Tongue (tissue), 2 donors: ENCODE data around the gene PPARG. TPM values are rescaled to one million over a fixed set of nuclear protein-coding genes. Genes with fewer than 3 reads are reported as not detected.

Experiments
- DNase-seq: peaks from one replicate; pipeline ENCODE4 v3.0.0-alpha.2; 2015
- total RNA-seq: library from RNA; depleted of rRNA; stranded (reverse); fragments of >200 nt; gene quantifications from one replicate; pipeline ENCODE4 v1.2.3, GENCODE V29; 2014

Gene PPARG
- total RNA-seq, 1 donor from 2014 or later: 8.2 TPM

GRCh38 chr3:12313519-12313918 is 24.6 kb downstream of the PPARG start:
- no peak for DNase-seq

- DNase-seq: no peak
Measured at GRCh38 chr3:12316253-12316652, 27.4 kb downstream of the PPARG start.

DNA sequence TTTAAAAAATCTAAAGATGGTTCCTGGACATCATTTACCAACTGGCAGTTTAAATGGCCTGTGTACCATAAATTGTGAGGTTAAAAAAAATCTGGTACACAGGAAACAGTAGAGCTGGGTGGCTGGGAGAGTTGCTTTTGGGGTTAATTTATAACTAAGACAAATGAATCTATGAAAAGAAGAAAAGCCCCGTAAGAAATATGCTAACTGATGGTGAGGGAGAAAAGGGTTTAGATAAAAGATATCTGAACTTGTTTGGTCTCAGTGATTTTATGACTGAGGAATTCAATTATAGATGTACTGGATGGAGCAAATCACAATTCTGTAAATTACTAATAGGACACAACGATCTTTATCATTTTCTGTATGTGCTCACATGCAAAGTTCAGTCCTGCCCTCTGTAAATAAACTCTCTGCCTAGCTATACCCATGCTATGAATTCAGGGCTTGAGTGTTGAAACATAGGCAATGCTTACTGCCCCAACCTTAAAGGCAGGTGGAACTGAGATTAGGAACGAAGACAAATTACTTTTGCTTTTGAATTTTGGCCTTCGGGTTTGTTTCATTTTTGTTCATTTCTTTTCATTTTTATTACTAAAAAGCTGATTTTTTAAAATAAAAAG is 28.0 kb downstream of the PPARG start:
- no peak for DNase-seq

GRCh38 chr3:12317914-12318313 is 29.0 kb downstream of the PPARG start:
- no peak for DNase-seq

- DNase-seq: no peak
Measured at GRCh38 chr3:12318758-12319621, 30.1 kb downstream of the PPARG start.

GRCh38 chr3:12321015-12321414 is 32.1 kb downstream of the PPARG start:
- no peak for DNase-seq

DNA sequence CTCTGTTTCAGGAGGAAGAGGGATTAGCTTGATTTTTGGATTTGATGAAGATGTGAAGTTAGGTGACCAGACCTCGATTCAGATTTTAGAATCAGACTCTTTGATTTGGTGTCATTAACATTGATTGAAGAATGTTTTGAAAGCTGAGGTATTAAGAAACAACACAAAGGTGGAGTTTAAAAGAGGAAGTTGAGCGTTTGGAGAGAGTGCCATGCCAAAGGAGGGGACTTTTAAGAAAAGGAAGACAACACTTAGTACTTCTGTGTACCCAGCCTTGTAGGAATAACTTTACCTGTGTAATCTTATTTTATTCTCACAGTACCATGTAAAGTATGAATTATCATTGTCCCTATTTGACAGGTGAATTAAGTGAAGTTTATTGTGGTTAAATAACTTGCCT is 34.4 kb downstream of the PPARG start:
- DNase-seq: no peak

DNA sequence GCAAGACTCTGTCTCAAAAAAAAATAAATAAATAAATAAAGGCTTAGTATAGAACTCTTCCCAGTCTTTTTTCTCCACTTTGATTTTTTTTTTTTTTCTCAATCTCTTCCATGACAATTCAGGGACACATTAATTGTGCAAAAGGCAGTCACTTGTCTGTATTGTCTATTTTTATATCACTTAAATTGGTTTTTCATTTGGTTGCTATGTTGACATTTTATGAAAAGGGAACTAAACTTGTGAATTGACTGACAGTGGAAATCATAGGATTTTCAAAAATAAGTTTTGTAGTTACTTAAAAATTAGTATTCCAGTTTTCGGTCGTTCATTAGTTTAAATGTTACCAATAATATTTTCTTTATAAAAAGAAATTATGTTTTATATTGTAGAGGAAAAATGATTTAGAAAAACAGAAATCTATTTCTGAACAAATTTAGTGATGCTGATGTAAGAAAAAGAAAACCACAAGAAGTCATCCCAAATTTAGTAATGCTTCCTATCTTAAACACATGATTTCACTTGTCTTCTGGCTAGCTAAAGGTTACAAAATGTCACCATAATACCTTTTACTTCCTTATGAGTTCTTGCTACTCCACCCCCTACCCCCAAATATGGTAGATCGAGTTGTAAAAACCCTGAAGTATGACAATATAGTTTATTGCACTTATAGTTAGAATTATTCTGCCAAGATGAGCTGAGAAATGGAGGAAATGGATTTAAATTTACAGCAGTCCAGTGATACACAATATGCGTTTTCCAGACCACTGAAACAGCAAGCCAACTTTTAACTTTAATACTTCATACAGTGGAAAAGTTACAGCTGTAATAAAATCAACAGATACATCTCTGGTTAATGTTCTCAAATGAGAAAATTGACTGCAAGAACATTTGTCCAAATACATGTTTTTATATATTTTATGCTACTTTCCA is 37.0 kb downstream of the PPARG start:
- peak; percentile 51 for DNase-seq

DNA sequence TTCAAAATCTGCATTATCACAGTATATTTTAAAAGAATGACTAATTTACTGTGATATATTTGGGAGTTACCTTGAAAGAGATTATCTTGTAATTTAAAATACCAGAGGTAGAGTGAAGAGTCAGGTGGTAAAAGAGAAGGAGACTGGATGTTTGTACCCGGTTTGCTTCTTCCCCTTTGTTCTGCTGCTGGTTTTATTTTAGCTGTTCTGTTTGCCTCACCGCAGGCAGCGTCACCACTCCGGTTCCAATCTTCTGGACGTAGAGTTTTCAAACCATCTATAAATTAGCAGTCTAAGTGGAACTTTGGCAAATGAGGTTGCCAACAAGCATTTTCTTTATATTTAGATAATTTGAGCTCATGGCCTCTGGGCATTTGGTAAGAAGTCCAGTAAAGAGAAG is 38.2 kb downstream of the PPARG start:
- DNase-seq: no peak

- DNase-seq: no peak
Measured at GRCh38 chr3:12328132-12328836, 39.4 kb downstream of the PPARG start.

DNA sequence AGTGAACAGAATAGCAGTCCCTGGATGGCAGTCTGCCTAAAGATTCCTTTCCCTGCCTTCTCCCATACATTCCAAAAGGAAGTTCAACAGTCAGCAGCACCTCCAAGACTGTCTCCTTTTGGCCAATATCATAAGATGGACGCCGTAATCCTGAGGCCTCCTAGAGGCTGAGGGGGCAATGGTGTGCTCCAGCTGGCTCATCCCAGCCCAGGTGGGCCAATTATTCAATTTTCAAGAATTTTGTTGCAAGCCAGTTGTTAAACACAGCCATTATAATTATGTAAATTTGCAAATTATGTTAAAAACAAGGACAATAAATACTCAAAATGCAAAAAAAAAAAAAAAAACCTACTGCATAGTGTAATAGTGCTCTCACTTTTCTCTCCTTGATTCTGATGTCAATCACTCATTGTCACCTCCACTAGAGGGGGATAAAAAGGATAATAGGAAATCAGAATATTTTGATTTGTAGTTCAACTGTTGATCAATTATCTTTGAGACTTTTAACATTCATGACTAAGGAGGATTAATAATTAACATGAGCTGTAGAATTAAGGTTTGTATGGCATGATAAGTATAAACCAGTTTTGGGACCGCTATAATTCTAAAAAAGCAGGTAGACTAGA is 40.1 kb downstream of the PPARG start:
- DNase-seq: no peak

DNA sequence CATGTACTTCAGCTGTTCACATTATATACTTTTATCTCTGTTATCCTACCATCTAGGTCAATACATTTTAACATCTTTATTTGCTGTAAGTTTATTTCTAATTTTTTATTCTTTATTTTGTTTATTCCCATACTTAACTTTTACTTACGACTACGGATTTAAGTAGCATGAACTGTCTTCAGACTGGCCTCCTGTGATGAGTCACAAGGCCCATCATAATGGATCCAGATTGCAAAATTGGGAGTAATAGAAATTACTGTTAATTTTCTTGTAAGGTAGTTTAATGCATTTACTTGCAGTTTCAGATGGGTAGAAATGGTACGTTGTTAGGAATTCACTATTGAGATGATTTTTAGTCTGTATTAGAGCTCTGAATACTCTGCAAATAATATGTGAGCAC is 45.9 kb downstream of the PPARG start:
- DNase-seq: no peak

DNA sequence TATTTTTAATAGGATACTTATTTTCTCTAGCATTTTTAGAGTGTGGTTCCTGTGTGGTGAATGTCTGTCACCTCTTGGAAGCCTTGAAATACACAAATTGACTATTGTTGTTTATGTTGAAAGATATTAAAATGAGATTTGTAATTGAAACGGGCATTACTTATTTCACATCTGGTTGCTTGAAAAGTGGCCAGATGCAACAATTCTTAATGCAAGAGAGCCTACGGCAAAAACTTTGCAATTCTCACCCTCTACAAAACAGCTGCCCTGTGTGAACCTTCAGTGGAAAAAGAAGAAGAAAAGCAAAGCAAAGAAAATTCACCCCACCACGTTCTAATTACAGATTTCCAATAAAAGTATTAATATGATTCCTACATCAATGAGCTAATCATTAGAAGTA is 46.6 kb downstream of the PPARG start:
- no peak for DNase-seq

DNA sequence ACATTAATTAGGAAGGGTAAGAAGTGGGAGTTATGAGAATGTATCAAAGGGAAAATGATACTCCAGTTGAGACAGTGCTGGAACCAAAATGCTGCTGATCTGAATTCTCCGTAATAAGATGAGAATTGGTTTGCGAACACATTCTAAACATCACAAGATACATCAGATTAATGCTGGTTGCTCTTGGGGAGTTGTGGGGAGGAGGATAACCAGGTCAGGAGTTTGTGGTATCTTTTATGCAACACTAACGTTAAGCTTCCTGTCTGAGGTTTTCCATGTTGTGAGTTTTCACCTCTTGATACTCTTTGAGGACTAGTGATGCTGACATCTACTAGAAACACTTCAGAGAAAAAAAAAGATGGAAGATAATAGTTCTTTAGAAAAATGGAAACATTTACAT is 47.2 kb downstream of the PPARG start:
- DNase-seq: no peak

GRCh38 chr3:12338595-12339546 is 50.0 kb downstream of the PPARG start:
- no peak for DNase-seq

DNA sequence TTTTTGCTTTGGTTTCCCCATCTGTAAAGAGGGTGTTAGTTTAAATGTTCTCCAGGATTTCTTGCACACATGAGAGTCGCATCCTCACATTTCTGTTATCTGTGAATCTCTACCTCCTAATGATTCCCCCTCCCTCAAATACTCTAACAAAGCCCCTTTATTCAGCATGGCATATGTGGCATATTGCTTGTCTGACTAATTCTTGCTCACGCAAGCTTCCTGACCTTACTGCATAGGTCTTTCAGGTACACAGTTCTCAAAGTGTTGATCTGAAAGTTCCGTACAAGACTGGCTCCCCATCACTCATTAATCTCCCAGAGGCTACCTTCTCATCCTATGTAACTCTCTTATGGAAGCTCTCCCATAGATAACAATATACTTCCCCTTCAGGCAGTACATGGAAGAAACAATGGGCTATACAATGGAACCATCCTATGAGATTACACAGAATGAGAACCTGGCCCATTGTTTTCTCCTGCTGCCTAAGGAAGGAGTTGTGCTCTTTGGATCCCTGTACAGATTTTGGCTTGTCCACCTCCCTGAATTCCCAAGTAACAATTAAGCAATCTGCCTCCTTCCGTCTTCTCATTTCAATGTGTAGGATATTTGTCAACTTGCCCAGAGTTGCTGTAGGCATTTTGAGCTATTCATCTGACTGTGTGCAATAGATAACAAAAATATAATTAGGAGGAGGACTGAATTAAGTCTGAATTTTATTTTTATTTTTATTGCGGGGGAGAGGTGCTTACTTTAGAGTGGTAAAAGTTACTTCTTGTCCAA is 51.0 kb downstream of the PPARG start:
- no peak for DNase-seq

DNA sequence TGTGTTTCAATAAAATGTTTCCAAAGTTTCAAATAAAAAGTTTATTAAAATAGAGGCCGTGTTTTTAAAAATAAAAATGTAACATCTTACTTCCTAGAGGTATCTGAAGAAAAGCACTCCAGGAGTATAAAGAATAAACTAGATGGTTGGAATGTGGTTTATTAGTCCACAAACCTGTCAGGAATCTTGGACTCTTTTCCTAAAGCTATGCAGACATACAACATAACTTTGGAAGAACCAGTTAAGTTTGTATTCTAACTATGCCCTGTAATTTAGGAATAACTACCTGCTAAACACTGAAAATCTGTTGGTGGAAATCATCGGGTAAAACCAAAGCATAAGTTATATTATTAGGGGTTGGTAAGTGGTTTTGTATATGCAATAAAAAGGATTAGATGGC is 51.6 kb downstream of the PPARG start:
- DNase-seq: no peak

- no peak for DNase-seq
Measured at GRCh38 chr3:12342151-12342550, 53.3 kb downstream of the PPARG start.

- DNase-seq: no peak
Measured at GRCh38 chr3:12343047-12343501, 54.2 kb downstream of the PPARG start.

DNA sequence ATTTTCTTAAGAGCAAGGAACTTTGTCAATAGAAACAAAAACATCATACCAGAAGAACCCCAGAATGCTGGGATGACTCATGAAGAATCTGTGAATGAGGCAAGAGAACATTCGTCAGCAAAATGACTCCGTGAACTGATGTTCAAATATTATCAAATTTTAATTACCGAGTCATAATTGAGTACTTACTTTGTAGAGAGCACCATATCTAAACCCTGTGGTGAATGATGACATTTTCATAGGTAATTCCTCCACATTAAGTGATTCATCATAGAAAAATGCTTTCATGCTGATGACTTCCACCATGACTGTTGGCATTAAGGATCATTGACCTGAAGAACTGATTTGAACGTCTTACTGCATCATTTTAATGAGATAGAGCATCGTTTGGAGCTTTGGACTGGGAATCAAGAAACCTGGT is 56.3 kb downstream of the PPARG start:
- no peak for DNase-seq
